Measurements from ENCODE around the gene VAMP4.
"Not testable (repeated sequence)": the region's sequence is repeated elsewhere in the genome, so short reads cannot be mapped to it uniquely, and the experiment has no call there.

Gene VAMP4

GRCh38 chr1:171699531-171699930, 42.3 kb downstream of the VAMP4 start:
- no peak for DNase-seq (ENCODE audit: low read depth in 3 of 3)

GRCh38 chr1:171695772-171696171, 46.1 kb downstream of the VAMP4 start:
- not testable (repeated sequence) for DNase-seq (ENCODE audit: low read depth in 3 of 3)

DNA sequence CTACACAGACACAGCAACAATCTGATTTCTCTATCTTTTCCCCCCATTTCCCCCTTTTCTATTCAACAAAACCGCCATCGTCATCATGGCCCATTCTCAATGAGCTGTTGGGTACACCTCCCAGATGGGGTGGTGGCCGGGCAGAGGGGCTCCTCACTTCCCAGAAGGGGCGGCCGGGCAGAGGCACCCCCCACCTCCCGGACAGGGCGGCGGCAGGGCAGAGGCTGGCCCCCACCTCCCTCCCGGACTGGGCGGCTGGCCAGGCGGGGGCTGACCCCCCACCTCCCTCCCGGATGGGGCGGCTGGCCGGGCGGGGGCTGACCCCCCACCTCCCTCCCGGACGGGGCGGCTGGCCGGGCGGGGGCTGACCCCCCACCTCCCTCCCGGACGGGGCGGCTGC, 48.3 kb downstream of the VAMP4 start:
- not testable (repeated sequence) for DNase-seq (ENCODE audit: low read depth in 3 of 3)

DNA sequence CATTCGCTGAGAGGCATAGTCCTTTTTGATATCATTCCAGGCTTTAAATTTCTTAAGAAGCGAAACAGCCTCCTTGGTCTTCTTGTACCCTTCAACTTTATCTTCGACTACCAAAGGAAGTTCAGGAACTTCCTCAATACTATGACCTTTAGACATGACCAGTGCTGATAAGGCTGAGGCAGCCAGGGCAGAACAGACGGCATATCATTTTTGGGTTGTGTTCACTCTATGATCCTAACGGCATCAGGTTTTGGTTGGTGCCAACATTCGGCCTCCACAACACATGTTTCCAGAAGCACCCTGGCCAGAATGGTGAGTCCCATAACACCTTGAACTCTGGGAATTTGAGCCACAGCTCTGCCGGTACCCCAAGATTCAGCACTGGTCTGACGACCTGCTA, 58.0 kb downstream of the VAMP4 start:
- no peak for DNase-seq (ENCODE audit: low read depth in 3 of 3)

GRCh38 chr1:171680339-171680738, 61.5 kb downstream of the VAMP4 start:
- no peak for DNase-seq (ENCODE audit: low read depth in 3 of 3)

DNA sequence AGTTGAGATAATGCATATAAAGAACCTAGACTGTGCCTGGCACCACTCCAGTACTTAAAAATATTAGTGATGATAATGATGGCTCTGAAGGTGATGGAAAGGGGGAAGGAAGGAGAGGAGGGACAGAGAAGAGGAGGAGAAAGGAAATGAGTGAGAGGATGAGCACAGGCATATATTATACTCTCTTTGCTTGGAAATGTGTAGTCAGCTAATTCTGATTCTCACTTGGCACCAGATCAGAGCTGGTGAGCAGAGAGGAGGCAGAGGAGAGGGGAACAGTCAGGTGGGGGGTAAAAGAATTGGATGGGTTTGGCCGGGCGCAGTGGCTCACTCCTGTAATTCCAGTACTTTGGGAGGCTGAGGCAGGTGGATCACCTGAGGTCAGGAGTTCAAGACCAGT, 65.0 kb downstream of the VAMP4 start:
- DNase-seq (ENCODE audit: low read depth in 3 of 3): no peak

DNA sequence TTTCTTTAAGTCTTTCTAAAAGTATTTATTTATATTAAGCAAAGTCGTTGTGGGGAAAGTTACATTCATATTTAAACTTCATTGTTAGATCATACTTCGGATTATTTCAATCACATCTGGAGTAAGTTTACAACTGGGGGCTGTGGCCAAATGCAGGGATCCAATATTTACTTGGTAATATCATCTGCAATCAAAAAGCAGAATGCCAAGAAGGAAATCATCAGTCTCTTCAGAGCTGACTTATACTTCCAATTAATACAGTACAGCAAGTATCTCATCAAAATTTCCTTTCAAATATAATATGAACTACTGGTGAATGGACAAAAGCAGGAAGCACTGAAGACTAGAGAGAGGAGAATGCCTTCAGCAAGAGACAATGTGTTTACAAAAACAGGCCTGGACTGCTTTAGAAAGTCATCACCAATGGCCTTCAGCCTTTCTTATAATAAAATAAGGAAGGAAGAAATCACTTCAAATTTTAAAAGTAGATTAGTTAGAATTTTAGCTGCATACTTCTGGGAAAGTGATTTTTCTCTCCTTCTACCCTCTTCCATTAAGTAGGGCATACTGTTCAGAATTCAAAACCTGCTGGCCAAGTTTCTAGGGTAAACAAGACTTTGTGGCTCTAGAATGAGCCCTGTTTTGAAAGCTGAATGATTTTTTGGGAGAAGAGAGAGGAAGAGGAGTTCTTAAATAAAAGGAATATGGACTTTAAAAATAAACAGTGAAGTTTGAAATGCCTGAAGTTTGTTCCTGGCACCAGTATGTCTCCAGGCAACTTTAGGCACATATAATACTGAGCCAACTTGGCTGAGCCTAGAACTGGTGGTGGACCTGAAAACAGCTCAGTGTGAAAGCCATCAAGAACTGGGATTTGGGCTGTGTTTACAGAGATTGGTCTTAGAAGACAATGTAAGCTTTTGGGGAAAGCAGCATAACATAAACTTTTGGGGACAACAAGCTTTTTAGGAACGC, 67.1 kb downstream of the VAMP4 start:
- DNase-seq (ENCODE audit: low read depth in 3 of 3): no peak

DNA sequence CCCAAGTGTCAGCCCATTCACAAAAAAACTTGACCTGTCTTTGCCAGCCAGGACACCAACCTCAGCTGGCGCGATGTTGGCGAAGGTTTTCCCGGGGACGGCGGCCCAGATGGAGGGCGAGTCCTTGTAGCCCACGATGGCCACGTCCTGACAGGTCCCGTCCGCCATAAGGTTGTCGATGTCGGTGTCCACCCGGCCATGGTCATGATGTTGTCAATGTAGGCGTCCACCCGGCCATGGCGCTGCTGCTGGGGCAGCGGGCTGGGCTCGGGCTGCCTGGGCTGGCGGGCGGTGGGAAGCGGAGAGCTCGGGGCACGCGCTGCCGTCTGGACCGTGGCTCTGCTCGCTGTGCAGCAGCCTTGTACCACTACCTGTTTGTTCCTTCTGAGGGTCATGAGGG, 71.1 kb downstream of the VAMP4 start:
- DNase-seq (ENCODE audit: low read depth in 3 of 3): no peak

GRCh38 chr1:171668372-171668771, 73.5 kb downstream of the VAMP4 start:
- DNase-seq (ENCODE audit: low read depth in 3 of 3): no peak

- no peak for DNase-seq (ENCODE audit: low read depth in 3 of 3)
These were observed 75.6 kb downstream of the VAMP4 start for GRCh38 chr1:171666114-171666769.

DNA sequence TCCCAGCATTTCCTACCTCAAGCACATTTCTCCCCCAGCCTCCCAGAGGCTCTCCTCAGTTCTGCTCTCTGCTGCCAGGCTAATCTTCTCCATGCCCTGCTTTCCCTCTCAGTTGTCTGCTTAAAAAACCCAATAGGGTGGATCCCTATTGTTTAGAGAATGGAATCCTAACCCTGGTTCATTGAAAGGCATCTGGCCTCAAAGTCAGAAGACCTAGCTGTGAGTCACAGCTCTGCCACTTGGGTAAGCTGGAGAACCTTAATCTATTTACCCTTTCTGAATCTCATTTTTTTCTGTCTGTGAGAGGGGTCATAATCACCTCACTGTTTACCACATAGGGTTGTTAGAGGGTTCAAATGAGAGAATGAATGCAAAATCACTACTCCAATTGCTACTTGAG, 76.9 kb downstream of the VAMP4 start:
- DNase-seq (ENCODE audit: low read depth in 3 of 3): no peak

DNA sequence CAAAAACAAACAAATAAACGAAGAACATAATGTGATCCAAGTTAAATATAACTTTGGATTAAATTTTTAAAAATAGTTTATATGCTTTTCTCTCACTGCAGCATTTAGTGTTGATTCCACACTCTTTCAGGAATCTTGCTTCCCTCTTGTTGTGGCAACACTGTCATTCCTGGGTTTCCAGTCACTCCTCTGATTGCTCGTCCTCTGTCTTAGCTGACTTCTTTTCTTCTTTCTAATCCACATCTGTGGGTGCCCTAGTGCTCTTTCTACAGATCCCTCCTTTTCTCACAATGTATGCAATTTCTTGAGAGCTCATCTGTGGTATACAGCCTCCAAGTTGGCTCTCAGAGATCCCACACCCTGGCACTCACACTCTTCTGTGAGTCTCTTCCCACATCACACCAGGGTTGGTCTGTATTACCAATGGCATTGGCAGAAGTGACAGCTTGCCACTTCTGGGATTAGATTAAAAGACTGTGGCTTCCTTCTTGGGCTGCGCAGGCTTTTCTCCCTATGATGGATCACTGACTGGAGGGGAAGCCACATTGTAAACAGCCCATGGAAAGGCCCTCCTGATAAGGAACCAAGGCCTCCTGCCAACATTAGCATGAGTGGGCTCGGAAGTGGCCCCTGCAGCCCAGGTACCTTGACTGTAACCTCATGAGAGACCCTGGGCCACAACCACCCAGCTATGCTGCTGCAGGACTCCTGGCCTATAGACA, 77.8 kb downstream of the VAMP4 start:
- no peak for DNase-seq (ENCODE audit: low read depth in 3 of 3)

- DNase-seq (ENCODE audit: low read depth in 3 of 3): no peak
These were observed 78.6 kb downstream of the VAMP4 start for GRCh38 chr1:171663036-171663853.

DNA sequence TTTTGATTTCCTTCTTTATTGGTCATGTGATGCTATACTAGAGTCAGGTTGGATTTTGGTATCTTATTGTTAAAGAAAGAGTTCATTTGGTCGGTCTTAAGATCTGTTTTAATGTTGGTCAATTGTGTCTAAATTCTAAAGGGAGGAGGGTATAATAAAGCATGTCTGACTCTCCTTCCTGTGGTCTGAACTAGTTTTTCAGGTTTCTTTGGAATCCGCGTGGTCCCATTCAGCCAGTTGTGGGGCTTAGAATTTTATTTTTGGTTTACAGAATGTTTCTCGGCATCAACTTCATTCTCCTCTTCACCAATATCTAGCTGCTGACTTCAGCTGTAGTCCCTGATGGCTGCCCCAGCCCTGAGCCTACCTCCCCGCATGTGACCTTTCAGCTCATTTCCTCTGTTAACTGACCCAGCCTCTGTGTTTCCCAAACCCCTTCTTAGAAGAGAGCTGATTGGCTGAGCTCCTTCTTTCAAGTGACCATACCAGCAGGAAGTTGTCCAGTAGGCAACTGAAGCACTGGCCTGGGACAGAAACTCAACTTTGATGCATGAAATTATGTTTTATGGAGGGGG, 80.7 kb downstream of the VAMP4 start:
- DNase-seq (ENCODE audit: low read depth in 3 of 3): no peak

- not testable (repeated sequence) for DNase-seq (ENCODE audit: low read depth in 3 of 3)
These were observed 85.7 kb downstream of the VAMP4 start for GRCh38 chr1:171656206-171656605.

DNA sequence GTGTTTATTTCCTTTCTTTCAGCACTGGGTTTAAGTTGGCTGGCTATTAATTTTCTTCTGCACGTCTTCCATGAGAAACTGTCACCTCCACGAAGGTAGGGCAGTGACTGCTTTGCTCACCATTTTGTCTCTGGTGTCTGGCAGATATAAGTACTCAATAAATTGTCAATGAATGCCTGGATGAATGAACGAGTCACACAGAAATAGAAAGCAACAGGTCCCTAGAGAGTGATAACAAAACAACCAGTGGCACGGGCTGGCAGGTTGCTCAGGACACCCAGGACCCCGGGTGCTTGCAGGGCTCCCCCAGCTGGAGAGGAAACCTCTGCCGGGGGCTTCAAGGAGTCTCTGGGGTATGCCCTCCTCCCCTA, 86.1 kb downstream of the VAMP4 start:
- DNase-seq (ENCODE audit: low read depth in 3 of 3): no peak

DNA sequence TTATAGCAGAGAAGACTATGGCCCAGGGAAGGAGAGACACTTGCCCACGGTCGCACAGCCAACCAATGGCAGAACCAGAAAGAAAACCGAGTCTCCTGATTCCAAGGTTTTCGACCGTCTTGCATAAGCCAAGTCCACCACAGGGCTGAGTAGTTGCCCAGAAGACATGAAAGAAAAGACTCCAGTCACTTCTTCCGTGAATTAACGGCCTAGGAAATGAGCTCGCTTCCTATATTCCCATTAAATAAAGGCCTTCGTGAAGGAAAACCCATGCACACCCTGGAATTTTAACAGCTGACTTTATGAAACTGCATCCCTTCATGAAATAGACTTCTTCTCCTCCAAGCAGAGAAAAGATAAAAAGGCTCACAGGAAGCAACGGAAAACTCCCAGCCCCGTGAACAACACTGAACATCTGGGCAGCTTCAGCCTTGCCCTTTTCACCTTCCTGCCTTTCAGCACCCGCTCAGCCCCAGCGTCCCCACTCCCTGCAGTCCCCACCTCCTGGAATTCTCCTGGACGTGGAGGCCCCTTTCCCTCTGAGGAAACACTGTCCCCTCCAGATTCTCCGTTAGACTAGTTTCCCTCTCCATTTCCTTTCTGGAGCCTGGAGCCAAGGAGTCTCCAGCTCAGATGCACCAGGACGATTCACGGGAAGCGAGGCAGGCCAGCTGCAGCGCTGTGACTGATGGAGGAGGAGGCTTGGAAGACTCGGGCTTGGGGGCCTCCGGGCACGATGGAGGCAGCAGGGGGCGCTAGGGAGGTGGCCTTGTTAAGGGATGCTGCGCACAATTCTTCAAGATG, 86.7 kb downstream of the VAMP4 start:
- peak; percentile 61 to 76 (median 64) for DNase-seq (ENCODE audit: low read depth in 3 of 3)

DNA sequence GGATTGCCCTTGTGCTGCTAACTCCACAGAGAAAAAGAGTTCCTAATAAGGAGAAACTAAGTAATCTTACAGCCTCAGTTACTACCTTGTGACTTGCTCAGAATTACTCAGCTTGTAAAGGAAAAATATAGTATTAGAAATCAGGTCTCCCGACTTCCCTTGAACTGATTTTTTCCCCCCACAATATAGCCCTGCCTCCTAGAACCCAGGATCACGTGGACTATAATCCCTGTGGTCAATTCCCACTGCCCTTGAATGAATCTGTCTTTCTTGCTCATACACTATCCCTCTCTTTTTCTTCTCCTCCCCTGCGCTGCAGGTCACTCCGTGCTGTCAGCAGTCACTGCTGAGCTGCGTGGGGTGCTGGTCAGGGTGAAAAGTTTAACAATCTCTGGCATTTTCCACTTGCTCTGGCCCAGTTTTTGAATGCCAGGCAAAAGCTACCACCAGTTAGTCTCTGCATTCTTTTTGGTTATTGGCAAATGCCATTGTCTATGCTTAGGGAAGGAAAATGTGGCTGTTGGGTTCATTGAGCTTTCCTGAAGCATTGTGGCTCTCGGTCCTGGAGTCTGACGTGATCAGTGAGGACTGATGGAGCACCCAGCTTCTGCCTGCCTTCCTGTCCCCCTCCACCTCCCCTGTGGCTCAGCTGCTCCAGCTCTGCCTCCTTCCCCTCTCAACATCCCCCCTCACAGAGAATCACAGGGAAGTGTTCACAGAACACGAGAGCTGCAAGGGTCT, 87.5 kb downstream of the VAMP4 start:
- no peak for DNase-seq (ENCODE audit: low read depth in 3 of 3)

DNA sequence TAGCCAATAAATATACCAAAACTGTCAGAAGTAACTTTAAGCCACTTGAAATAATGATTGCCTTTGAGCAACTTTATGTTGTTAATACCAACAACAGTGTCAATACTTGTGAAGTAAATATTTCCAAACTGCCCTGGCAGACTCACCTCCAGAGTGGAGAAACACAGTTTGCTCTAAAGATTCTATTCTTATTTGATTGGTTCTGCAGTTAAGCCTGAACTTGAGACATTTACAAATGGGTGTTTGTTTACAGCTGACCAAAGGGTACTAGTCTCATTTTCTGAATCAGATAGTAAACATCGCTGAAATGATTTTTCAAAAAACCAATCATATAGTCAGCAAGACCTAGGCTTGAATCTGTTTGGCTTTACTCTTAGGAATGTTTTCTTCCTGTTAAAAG, 88.1 kb downstream of the VAMP4 start:
- DNase-seq (ENCODE audit: low read depth in 3 of 3): no peak
